ENCODE results near the gene ASCL5.

ASCL5 gene

DNA sequence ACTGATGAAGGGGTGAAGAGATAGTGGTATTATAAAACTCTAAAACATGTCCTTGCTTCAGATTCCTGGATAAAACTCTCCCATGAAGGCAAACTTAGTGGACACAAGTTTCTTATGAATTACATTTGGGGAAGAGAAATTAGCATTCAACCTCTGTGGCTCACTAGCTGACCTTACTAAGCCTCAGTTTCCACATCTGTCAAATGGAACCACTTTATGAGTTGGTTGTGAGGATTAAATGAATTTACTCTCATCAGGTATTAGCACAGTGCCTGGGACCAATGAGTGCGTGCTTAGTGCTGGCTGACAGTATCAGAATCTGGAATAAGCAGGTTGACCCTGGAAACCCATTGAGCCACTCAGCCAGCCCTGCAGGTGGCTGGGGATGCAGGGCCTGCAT, 17.3 kb downstream of the ASCL5 start:
- DNase-seq, result no peak

DNA sequence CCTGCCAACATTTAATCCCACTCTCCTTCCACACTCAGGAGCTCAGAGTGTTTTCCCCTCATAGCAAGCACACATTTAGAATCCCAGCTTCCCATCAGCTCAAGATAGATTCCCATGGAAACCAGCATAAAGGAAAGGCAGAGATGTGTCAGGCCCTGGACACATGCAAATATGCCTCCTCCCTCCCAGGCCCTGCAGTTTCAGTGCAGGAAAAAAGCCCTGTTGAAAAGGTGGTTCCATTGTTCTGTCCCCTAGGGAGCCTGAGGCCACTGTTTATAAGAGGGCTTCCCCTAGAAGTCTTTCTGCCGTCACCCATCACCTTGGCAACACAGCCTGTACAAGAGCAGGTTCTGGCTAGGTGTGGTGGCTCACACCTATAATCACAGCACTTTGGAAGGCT, 18.4 kb downstream of the ASCL5 start:
- no peak for DNase-seq

DNA sequence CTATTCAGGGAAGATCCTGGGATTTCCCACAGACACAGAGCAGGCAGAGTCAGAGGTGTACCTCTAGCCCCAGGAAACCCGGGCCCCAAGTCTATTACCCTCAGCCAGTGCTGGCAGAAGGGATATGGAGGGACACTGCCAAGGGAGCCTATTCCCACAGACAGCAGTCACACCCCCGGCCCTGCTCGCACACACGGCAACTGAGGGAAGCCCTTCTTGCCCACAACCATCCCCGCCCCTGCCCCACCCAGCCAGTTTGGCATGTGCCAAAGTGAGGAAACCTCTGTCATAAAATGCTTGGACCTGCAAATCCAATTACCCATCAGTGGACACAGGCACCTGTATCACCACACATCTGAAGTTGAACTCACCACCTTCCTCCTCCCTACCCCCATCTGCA, 21.3 kb downstream of the ASCL5 start:
- DNase-seq, result no peak

DNA sequence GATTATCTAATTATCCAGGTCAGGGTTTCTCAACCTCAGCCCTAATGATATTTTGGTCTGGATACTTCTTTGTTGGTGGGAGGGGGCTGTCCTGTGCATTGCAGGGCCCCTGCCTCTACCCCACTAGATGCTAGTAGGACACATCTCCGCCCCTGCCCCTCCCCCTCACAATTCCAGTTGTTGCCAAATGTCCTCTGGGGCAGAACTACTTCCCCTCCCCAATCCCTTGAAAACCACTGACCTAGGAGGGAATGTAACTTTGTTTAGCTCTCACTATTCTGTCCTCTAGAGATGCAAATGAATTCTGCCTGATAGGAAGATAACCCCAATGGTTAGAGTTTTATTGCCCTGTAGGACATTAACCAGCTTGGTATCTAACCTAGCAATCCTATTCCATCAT, 22.8 kb downstream of the ASCL5 start:
- DNase-seq, result no peak

DNA sequence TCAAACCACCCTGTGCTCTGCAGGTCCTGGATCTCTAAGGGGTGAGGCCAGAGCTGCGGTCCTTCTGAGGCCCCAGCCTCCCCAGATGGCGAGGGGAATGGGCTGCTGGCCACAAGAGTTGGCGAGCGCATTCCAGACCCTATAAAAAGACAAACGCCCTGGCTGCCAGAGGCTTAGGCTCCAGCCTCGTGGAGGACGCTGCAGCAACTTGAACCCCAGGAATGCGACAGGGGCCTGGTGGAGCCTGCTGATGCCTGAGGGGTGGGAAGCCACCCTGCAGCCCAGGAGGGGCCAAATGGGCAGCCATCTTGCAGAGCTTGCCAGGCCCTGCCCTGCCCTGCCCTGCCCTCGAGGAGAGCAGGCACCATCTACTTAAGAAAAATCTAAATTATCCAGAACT, 23.3 kb downstream of the ASCL5 start:
- DNase-seq, result no peak

DNA sequence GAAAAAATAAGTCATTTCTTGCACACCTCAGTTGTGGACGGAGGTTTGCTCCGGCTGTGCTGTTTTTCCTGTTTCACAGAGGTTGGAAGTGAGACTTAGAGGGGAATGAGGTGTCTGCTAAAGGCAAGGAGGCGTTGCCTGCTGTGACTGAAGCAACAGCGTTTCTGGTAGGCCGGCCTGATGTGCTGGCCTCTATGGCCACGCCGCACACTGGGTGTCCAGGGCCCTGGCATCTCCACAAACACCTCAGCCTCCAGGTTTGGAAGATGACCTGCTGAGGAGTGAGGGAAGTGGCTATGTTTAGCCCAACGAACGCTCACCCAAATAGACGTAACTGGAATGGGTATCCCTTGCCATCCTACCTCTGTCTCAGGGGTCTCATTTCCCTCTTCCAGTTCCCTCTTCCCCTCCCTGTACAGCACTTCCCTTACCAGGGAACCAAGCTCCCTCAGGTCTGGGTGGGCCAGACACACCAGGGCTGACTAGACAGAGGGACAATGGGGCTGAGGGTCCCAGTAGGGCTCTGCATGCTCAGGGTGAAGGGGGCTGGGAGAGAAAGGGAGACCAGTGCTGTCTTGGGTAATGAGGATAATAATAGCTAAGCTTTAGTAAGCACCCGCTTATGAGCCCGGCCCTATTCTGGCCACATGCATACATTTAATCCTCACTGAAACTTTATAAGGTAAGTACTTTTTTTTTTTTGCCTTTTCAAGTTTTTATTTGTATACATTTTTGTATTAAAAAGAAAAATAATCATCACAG, 26.6 kb downstream of the ASCL5 start:
- DNase-seq, result no peak

DNA sequence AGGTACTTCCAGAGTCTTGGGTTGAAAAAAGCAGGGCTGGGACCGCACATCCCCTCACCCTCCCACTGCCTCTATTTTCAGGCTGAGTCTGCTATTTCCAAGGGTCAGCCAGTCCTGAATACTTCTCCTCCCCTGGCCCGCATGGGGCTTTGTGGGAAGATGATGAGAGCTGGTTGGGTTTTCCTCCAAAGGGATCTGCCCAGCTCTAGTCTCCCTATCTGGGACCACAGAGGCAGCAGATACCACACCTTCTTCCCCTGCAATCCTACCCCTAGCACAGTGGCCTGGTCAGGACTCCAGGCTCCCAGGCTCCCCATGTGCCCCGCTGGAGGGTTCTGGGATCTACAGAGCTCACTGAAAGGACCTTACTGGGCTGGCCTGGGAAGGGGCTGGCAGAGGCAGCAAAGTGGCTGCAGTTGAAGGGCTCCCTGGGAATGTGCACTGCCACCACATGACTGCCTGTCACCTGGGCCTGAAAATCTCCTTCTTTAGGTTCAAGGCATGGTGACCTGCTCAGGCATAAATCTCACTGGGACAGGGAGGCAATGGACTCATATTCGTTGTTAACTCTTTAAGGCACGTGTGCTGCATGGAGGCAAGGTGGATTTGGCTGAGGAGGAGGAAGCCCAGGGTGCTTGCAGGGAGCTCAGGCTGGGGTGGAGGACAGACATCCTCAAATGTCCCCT, 27.8 kb downstream of the ASCL5 start:
- no peak for DNase-seq

DNA sequence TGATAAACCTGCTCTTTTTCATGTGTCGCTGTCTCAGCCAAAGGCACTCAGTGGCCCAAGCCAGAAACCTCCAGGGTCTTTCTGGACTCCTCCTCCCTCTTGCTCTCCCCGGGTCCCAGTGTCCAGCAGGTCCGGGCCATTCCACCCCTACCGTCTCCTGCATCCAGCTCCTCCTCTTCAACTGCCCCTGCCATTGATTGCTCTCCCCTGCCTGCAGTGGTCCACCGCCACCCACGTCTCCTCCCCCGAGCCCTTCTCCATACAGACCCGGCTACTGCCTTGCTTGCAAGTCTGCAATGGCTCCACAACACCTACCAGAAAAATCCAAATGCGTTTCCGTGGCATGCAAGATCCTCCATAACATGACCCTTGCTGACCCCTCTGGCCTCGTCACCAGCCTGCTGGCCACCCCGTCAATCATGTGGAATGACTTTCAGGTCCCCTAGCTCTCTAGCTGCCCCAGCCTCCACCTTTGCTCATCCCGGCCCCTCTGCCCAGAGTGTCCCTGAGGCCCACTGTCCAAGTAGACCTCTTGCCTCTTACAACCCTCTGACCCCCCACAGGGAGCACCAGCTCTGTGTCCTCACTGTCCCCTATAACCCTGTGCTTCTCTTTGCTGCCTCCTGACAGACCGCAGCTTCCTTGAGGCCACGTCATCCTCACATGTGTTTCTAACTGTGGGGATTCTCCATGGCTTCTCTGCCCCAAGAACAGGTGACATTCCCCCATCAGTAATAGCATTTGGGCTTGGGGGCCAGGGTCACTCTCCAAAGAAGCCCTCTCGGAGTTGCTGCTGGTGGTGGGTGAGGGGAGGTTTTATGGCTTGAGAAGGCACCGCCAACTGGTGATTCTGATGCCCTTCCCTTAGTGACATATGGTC, 29.8 kb downstream of the ASCL5 start:
- DNase-seq, result no peak

DNA sequence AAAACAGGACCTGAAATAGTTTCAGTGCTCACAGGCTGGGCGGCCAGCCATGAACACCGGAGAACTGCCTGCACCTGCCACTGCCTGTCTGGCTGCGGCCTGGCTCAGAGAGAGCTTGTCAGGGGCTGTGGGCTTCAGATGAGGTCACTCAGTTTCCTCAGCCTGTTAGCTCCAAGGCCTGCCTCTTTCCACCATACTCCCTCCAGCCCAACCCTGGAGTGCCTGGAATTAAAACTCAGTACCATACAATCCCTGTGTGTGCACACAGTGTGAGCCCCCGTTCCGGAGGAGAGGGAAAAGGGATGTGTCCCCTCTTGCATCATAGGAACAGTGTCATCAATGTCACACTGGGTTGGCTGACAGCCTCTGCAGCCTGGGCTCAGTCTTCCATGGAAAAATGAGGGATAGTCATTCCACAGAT, 30.9 kb downstream of the ASCL5 start:
- no peak for DNase-seq

DNA sequence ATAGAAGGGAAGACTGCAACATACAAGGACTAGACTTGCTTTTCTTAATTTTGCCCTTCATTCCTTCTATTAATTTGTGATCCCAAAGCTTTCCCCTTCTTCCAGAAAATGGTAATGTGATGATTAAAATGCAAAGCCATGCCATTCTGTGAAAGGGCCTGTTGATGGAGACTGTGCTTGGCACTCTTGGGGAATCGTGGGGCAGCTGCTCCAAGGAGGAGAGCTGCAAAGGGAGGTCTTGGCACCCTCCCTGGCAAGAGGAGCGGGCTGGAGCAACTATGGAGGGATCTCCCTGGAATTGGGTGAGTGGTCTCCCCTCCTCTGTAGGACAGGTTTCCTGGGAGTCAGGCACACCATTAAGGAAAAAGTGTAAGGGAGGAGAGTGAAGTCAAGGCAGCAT, 31.4 kb downstream of the ASCL5 start:
- no peak for DNase-seq

DNA sequence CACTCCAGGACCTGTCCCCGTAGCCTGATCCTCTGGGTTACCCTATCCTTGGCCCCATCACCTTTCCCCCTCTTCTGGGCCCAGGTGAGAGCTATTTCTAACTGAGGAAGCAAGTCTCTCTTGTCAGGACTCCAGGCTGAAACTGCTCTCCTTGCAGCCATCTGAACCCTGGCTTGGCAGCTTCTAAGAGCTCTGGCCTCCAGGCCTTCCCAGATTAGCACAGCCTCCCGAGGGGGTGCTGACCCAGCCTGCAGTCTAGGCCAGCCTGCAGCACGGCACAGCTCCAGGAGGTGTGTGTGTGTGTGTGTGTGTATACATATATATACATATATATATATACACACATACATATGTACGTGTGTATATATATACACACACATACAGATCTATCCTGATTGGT, 32.2 kb downstream of the ASCL5 start:
- DNase-seq, result no peak

DNA sequence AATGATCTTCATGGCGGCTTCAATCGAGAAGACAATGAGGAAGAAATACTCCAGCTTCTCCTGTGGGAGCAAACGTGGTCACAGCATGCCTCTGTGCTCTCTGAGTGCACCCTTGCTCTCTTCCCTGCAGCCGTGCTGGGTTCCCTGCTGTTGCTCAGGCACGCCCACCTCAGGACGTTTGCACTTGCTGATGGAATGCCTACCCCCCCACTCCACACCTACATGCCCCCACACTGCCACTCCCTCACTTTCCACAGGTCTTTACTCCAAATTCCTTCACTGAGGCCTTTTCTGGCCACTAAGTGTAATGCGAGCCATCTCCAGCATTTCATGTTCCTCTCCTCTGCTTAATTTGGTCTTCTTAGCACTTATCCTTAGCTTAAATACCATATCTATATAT, 33.0 kb downstream of the ASCL5 start:
- no peak for DNase-seq

DNA sequence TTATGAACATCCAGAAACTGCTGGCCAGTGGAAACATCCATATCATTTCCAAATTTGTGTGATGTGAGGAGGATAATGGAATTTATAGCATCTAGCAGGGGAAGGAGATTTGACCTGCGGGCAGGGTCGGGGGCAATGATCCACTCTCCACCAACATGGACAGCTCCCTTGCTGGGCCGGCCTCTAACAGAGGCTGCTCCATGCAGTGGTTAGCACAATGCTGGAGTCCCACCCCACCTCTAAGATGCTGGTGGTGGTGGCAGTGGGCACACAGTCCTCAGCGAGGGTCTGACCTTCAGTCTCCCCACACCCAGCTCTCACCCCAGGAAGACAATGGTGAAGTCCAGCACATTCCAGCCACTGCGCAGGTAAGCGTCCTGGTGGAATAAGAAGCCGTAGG, 33.4 kb downstream of the ASCL5 start:
- no peak for DNase-seq

DNA sequence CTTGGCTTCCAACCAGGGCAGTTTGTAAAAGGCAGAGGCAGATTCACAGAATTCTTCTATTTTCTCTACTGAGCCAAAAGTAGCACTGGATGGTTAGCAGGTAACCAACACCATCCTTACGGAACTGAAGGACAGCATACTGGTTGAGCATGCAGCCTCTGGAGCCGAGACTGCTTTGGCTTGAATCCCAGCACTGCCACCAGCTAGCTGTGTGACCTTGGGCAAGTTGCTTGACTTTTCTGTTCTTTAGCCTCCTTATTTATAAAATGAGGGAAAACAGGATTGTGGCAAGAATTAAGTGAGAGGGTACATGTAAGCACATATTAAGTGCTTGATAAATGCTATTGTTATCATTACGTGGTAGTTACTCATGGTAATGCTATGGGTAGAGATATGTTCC, 34.2 kb downstream of the ASCL5 start:
- DNase-seq, result no peak

DNA sequence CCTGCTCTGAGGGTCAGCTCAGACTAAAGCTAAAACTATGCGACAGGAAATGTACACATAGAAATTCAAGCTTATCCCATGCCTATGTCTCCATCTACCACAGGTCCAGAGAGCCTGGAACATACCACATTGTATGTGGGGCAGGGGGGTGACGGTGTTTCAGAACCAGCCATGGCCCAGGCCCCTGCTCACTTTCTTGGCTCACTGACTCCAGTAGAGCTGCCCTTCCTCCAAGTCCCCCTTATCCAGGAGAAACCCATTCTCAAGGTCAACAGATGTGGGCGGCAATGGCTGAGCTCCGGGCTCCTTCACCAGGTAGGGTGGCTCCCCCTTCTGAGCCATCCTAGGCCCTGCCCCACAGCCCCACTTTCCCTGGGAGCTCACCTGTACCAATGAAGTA, 35.7 kb downstream of the ASCL5 start:
- no peak for DNase-seq

DNA sequence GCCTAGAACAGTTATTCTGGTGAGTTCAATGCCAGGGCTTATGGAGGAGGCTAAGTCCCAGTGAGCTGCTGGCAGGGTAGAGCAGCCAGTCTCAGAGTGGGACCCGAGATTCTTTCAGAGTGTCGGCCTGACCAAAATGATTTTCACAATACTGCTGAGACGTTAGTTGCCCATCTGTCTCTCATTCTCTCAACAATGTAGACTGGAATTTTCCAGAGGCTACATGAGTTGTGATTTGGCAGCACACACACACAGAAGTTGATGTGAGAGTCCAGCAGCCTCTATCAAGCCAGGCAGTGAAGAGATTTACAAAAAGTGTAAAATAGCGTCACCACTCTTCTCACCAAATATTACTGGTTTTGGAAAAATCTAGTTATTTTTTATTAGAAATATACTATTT, 36.4 kb downstream of the ASCL5 start:
- no peak for DNase-seq

DNA sequence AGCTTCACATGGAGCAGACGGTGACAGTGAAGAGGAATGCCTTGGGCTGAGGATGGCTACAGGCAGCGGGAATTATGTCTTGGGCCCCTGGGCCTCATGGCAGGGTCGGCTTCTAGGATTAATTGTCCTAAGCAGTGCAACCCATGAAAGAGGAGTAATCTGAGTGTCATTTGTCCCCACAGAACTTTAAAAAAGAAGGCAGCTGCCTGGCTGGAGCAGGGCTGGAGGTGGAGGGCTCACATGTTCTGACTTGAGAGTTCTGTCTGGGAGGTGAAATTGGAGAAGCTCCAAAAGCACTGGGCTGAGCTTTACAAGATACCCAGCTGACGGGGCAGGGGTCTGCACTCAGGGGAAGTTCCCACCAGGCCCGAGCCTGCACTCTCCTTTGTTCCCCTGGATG, 37.4 kb downstream of the ASCL5 start:
- no peak for DNase-seq

DNA sequence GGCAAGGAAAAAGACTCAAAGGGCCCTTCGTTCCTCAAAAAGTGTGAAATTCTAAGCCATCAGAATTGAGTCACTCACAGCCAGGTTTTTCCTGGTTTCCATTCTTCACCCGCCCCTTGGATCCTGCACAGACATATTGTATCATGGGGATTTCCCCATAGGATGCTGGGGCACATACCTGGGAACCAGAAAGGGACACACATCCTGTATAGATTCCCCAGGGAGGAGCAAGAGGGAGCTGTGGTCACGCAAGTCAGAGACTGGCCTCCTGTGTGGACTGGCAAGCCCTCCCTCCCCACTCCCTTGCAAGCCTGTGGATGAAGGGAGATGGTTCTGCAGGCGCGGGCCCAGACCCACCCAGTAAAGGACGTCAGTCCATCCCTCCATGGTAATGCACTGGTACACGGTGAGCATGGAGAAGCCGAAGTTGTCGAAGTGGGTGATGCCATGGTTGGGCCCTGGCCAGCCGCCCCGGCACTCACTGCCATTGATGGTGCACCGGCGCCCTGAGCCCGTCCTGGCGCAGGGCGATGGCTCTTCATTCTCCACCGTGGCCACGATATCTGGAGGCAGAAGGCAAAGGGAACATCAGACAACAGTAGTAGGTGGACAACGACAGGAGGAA, 38.0 kb downstream of the ASCL5 start:
- no peak for DNase-seq

DNA sequence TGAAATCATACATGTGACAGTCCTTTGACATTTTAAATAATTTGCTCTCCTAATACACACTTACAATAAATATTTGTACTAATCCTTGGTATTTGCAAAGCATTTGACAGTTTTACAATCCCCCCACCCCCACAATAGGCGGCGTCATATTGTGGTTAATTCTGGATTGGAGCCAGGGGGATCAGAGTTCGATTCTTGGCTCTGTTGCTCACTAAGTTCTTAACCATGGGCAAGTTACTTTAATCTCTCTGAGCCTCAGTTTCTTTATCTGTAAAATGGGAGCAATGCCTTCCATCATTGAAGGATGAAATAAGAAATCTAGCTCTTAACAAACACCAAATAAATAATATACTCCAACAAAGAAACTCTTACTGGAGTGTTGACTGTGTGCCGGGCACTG, 38.6 kb downstream of the ASCL5 start:
- DNase-seq, result no peak

DNA sequence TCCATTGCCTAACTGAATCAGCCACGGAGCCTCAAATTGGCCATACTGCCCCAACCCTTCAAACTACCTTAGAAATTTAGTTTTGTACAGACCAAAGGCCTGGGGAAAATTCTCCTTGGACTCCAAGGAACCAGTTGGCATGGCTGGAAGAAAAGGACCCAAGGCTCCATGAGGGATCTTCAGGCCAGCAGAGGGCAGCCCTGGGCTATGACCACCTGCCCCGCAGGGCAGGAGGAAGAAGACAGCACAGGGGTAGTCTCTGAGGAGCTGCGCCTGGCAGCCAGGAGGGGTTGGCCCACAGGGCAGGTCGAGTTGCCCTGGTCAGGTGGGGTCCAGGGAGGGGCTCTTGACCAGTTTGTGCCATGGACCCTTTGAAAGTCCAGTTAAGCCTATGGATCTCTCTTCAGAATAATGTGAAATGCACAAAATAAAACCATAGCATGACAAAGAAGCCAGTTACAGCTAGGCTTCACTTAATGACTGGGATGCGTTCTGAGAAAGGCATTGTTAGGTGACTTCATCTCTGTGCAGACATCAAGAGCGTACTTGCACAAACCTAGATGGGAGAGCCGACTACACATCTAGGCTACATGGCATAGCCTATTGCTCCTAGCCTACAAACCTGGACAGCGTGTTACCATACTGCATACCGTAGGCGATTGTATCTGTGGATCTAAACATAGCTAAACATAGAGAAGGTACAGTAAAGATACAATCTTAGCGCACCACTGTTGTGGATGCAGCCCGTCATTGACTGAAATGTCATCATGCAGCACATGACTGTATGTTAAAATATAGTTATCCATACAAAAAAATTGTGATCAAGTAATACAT, 40.9 kb downstream of the ASCL5 start:
- peak; percentile 35 for DNase-seq

DNA sequence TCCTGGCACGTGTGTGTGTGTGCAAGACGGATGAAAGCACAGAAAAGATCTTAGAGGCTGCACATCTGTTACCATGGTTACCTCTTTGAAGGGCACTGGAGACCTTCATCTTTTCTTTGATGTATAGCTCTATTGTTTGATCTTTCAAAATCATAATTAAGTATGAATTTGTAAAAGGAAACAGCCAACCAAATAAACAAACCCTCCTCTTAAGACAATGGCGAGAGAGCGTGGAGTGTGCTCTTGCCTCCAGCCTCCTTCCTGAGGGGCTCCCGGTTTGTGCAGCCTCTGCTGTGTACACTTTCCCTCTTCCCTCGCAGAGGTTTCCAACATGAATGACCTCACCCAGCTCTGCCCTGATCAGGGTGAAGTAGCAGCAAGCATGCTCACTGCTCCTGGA, 42.7 kb downstream of the ASCL5 start:
- DNase-seq, result no peak

DNA sequence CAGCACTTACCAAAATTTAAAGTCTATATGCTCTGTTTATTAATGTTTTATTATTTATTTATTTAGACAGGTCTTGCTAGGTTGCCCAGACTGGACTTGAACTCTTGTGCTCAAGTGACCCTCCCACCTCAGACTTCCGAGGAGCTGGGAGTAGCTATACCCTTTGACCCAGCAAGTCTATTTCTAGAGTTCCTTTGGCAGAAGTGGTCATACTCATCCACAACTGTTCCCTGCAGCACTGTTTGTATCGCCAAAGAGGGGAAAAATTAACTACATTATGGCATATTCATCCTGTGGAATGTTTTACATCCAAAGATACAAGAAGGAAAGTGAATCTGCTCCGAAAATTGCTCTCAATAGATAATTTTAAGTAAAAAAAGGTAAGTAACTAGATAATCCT, 43.2 kb downstream of the ASCL5 start:
- DNase-seq, result no peak

Measured in activated CD8-positive, alpha-beta memory T cell treated with anti-CD3 and anti-CD28 coated beads, Interleukin-2, amount 50 U/mL, for 4 hours (primary cell).